Fibroblast of skin of scalp (primary cell): ENCODE measurements around the gene STON1. TPM values are rescaled to one million over a fixed set of nuclear protein-coding genes. Genes with fewer than 3 reads are reported as not detected.
"Not testable (repeated sequence)": the region's sequence is repeated elsewhere in the genome, so short reads cannot be mapped to it uniquely, and the experiment has no call there.

Experiments
- DNase-seq: peaks from one replicate; pipeline ENCODE4 v3.0.0-alpha.2; 2013
- polyA plus RNA-seq, 2 experiments: library from polyadenylated mRNA; unstranded; fragments of 120-200 nt; gene quantifications; one replicate each; pipeline ENCODE4 v1.2.1, GENCODE V29; 2013; ENCODE audit not compliant: insufficient read length in 2 of 2

The STON1 gene, protein sequence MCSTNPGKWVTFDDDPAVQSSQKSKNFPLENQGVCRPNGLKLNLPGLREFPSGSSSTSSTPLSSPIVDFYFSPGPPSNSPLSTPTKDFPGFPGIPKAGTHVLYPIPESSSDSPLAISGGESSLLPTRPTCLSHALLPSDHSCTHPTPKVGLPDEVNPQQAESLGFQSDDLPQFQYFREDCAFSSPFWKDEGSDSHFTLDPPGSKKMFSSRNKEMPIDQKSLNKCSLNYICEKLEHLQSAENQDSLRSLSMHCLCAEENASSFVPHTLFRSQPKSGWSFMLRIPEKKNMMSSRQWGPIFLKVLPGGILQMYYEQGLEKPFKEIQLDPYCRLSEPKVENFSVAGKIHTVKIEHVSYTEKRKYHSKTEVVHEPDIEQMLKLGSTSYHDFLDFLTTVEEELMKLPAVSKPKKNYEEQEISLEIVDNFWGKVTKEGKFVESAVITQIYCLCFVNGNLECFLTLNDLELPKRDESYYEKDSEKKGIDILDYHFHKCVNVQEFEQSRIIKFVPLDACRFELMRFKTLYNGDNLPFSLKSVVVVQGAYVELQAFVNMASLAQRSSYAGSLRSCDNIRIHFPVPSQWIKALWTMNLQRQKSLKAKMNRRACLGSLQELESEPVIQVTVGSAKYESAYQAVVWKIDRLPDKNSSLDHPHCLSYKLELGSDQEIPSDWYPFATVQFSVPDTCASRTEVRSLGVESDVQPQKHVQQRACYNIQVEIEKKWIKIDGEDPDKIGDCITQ
- polyA plus RNA-seq (2013, experiment 1 of 2; ENCODE audit: insufficient read length): 10.9 TPM
- polyA plus RNA-seq (2013, experiment 2 of 2; ENCODE audit: insufficient read length): 12.3 TPM

DNA sequence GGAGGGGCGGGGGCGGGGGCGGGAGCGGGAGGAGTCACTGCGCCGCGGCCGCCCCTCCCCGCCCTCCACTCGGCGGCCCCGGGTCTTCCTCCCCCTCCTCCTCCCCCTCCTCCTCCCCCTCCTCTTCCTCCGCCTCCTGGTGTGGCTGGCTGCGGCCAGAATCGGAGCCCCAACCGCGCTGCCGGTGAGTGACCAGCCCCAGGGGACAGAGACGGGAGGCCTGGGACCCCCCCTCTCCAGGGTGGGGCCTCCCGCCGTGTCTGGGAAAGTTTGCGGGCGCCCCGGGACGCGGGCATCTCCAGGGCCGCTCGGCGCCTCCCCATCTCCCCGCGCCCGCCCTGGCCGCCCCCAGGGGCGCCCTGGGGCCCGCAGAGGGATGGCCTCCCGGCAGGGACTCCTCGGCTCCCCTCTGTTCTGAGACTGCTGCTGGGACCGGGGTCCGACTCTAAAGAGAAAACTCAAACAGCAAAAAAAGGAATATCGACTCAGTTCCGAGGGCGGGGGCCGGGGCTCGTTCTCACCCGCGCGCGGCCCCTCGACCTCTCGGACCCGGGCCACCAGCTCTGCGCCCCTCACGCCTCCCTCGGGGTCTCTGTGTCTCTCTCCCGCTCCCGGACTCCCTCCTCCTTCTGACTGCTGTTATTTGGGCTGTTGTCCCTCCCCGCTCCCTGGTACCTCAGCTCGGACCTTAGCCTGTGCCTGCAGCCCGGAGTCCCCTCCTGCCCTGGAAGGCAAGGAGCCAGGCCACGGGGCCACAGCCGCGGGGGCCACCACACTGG lies at the start of gene STON1:
Gene STON1 (plus strand): TSS at position 122 of the 779 bp plus-strand sequence. CDS start 50,480 bp downstream, outside the sequence.
- peak; percentile 66 for DNase-seq

DNA sequence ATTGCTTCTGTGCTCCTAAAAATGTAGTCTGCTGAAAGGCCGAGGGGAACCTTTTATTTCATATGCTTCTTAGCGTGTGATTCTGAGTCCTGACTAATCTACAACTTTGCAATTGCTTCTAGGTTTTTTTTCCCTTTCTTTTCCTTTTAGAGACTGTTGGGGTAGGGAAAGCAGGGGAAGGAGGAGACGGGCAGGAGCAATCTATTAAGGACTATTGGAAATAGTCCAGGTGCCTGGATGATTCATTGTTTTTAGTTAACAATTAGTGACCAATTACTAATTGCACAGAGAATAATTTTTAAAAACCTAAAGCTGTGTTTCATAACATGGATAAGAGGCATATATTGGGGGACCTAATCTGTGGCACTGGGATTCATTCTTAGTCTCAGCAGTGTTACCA lies 49.4 kb upstream of the STON1 start:
- no peak for DNase-seq

DNA sequence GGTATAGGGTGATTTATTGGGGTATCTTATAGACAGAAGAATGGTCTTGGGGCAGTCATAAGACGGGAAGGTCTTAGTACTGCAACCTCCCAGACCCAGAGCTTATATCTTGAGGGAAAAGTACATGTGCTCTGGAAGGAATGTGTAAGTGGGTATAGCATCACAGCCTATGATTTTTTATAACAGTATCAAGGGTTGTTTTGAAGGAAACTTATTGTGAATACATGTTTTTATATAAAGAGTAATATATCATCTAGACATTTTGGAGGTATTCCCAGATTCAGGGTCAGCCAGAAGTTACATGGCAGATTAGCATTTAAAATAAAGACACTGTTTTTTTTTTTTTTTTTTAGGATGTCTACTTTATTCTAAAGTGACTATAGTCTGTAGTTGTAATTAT lies 47.6 kb upstream of the STON1 start:
- DNase-seq: peak; percentile 69

DNA sequence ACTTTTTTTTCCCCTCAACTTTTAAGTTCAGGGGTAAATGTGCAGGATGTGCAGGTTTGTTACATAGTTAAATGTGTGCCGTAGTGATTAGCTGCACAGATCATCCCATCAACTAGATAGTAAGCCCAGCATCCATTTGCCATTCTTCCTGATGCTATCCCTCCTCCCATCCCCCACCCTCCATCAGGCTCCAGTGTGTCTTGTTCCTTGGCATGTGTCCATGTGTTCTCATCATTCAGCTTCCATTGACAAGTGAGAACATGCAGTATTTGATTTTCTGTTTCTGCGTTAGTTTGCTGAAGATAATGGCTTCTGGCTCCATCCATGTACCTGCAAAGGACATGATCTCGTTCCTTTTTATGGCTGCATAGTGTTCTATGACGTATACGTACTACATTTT lies 47.2 kb upstream of the STON1 start:
- DNase-seq: no peak

DNA sequence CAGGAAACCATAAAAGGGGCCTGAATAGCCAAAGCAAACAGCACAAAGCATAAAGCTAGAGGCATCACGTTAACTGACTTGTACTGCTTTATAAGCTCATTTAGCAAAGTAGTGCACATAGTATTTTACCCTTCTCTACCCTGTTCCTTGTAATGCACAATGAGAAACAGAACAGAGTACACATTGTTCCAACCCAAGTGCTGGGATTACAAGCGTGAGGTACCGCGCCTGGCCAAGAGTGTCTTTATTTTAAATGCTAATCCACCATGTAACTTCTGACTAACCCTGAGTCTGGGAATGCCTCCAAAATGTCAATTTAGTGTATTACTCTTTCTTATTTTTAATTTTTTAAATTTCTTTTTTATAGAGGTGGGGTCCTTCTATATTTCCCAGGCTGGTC lies 46.4 kb upstream of the STON1 start:
- DNase-seq: no peak

DNA sequence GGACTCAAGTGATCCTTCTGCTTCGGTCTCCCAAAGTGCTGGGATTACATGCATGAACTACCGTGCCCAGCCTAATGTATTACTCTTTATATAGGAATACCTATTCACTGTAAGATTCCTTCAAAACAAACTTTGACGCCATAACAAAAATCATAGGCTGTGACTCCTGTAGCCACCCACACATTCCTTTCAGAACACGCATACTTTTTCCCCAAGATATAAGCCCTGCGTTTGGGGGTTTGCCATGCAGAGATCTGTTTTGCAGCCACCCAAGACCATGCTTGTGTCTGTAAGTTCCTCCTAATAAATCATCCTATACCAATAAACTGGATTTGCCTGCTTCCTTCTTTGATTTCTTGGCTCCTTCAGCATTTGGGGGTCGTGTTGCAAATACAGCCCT lies 46.0 kb upstream of the STON1 start:
- DNase-seq: peak; percentile 23

DNA sequence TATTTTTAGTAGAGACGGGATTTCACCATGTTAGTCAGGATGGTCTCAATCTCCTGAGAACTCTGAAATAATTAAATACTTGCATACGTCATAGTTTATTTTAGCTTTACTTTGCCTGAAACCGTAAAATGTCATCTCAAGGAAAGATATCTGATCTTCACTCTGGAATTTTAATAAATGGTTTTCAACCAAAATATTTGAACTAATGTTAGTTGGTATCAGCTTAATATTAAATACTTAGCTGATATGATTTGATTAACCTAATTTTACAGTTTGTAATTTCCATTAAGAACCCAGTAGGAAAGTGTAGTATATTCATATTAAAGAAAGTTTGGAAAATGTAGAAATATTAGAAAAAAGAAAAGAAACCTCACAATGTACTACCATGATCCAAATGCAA lies 41.4 kb upstream of the STON1 start:
- no peak for DNase-seq

DNA sequence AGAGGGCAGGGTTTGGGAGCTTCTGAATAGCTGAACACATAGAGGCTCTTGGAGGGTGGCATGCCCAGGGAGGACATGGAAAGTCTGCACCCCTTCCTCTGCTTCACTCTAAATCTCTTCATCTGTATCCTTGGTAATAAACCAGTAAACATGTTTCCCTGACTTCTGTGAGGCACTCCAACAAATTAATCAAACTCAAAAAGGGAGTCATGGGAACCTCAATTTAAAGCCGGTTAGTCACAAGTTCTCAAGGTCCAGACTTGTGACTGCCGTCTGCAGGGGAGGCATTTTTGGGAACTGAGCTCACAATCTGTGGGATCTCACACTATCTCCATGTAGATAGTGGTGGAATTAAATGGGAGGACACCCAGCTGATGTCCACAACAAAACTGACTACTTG lies 33.1 kb upstream of the STON1 start:
- DNase-seq: peak; percentile 77

DNA sequence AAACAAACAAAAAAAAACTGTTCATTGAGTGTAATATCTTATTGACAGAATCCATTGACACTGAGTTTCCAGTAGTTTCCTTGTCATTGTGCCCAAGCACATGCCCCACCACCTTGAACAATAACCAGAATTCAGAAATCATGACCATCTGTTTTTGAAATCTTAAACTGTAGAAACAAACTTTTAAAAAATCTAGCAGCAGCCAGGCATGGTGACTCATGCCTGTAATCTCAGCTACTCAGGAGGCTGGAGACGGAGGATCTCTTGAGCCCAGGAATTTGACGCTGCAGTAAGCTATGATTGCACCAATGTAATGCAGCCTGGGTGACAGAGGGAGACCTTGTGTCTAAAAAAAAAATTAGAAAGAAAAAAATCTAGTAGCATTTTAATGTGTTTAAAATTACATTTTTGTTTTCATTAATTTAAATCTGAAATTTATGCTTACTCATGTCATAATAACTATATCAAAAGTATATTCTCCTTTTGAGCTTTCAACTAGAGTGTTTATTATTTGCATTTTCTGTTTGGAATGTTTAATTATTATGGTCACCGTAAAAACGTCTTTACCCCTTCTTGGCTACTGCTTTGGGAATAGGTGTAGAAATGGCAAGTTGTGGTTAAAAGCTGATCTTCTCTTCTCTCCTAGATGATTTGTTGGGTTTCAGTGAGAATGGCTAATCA lies 25.2 kb upstream of the STON1 start:
- peak; percentile 79 for DNase-seq

DNA sequence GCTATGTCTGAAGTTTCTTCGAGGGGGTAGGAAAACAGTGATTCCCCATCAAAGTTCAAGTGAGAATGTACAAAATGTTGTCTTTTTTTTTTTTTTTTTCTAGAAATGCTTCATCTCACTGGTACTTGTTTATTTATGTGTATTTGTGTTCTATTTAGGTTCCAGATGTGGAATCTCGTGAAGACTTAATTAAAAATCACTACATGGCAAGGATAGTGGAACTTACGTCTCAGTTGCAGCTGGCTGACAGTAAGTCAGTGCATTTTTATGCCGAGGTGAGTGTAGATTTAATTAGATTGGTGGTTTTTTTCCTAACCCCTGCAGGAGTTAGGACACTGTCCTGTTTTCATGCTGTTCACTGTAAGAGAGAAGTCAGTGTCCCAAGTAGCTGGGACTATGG lies 22.8 kb upstream of the STON1 start:
- DNase-seq: no peak

DNA sequence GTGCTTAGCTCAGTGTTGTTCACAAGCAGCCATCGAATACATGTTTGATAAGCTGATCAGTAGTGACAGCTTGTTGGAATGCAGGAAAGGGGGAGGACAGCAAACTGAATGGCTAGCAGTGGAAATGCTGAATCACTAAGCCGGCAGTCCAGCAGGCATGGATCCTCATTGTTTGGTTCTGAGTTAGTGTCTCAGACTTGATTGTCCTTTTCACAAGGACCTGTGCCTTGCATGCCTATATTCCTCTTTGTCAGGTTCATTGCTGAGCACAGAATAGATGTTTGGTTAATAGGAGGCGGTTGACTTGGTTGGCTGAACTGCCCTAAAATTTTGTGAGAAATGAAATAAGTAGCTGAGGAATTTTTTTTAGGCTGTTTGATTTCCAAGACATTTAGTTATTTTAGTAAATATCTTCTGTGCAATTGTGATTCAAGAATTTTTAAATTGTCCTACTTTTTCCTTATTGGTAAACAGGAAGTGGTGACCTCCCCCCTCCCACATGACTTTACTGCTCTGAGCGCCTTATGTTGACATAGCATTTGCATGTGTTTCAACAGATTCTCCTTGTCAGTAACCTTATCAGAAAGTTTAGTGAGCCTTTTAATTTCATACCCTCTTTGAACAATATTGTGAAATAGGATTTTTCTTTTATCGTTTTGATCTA lies 21.4 kb upstream of the STON1 start:
- peak; percentile 61 for DNase-seq

DNA sequence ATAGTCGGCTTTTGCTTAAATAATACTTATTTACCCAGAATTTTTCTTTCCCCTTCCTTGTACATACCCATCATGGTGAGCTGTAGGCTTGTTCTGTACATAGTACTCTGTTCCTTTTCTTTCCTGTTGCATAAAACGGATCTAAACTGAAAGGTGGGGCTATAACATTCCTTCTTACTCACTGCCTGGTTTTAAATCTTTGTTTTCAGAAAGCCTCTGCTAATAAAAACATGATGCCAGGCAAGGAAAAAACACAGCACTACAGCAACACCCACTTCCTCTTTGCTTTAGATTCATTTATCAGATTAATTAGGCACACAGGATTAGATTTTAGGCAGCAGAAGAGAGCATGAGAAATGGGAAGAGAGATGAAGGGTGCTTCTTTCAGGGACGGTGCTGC lies 19.6 kb upstream of the STON1 start:
- peak; percentile 43 for DNase-seq

DNA sequence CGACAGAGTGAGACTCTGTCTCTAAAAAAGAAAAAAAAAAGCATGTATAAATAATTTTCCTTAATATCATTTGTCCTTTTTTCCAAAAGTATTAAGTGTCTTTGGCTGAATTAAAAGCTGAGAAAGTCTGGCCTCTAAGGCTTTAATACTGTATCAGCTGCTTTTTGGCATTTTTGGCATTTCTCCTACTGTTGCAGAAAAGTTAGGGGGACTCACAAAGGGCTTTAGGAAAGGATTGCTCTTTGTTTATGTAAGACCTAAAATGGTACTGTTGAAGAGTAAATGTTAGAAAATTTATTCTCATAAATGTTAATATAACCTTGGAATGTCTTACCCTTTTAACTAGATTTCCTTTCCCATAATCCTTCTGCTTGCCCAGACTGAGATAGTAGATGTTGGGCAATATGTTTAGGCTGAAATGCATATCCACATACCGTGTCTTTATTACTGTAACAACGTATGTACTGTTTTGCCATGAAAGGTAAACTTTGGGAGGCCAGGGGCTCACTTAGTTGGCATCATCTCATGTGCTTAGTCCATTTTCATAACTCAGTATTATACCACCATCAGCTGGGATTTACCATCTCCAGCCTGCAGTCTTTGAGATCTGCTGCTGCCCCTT lies 18.0 kb upstream of the STON1 start:
- no peak for DNase-seq

DNA sequence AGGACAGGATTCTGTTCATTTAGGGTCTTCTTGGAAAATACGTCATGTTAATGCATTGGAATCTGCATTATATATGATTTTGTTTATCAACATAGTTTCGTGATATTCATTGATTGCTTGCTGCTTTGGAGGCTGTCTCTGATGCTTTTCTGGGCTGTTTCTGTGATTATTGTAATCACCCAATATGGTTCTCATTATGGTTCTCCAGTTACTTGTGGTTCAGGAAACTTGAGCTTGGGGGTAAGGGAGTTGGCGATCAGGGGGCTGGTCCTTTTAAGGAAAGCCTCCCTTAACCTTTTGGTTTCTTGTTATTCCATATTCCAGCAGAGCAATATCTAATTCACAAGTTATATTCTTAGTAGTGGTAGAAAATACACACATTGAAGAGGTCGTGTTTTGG lies 17.4 kb upstream of the STON1 start:
- DNase-seq: peak; percentile 52

DNA sequence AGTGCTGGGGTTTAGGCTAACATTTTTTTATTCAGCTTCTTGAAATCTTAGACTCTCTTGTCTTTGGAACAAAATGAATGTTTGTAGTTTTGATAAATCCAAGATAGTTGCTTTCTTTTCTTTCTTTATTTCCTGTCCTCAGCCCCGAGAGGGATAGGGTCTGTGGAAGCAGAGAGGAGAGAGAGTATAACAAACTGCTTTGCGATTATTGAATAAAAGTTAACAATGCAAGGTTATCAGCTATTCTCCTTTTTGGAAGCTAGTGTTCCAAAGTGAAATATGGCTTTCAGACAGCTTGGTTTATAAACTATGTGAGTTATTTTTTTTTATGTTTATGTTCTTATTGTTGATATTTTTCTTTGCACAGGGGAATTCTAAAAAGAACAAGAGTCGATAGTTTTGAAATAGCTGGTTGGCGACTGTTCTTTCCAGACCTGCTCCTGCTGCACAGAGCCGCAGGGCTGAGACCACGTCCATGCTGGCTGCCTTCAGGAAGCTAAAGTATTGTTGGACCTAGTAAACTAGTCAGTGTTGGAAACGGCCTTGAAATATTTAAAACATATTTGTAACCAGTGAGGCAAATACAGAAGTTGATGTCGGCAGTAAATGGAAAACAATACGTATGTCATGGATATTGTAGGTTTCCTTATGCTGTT lies 15.5 kb upstream of the STON1 start:
- peak; percentile 75 for DNase-seq

DNA sequence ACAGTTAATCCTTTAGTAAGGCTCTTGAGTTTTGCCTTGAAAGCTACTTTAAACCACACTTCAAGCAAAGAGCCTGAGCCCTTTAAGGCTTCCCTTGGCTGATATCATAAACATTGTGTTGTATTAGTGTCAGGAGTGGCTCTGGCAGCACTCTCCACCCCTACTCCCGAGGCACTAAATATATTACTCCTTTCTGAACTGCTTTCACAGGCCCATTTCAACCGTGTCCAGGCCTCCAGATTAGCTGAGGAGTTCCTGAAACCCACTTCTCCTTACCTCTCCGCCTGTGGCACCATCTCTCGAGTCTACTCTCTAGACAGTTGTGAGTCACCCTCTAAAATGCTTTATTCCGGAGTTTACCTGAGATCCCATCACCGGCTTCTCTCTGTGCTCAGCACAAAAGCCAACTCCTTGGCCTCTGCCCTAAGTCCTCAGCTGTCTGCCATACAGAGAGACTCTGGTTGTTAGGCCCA lies 14.4 kb upstream of the STON1 start:
- no peak for DNase-seq

DNA sequence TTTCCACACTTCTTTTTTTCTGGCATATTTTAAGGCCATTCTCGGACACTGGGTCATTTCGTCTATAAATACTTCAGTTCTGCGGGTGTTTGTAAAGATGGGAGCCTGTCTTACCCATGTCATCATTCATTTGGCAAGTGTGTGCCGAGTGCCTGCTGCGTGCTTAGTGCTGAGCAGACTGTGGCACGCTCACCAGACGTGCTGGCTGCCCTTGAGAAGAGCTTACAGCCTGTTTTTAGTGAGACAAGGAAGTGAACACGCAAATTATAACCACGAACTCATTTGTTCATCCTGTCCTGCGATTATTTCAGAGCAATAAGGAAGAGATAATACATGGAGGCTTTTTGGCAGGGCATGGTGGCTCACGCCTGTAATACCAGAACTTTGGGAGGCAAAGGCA lies 10.4 kb upstream of the STON1 start:
- no peak for DNase-seq

DNA sequence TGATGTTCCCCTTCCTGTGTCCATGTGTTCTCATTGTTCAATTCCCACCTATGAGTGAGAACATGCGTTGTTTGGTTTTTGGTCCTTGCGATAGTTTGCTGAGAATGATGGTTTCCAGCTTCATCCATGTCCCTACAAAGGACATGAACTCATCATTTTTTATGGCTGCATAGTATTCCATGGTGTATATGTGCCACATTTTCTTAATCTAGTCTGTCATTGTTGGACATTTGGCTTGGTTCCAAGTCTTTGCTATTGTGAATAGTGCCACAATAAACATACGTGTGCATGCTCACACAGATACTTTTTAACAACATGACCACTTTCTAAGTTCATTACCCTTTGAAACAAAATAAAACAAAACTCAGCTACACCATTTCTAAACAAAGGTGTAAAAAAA lies 5.2 kb upstream of the STON1 start:
- DNase-seq: not testable (repeated sequence)

DNA sequence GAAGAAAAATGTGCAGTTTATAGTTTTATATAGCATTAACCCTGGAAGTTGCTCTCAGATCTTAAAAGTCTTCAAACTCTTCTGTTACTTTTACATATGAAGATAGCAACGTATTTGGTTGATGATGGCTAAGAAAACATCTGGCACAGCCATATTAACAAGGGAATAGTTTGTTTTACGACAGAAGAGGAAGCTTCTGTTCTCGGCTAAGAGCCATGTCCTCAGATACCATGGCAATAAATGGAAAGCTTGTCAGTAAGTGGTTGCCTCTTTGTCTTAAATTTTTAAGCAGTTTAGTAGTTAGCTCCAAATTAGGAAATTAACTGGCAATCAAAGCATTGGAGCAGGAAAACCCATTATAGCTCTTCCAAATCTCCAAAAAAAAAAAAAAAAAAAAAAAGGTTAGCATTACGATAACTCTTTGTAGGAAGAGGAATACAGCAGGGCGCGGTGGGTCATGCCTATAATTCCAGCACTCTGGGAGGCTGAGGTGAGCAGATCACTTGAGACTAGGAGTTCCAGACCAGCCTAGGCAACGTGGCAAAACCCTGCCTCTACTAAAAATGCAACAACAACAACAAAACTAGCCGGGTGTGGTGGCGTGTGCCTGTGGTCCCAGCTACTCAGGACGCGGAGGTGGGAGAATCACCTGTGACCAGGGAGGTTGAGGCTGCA lies 4.5 kb upstream of the STON1 start:
- DNase-seq: no peak

DNA sequence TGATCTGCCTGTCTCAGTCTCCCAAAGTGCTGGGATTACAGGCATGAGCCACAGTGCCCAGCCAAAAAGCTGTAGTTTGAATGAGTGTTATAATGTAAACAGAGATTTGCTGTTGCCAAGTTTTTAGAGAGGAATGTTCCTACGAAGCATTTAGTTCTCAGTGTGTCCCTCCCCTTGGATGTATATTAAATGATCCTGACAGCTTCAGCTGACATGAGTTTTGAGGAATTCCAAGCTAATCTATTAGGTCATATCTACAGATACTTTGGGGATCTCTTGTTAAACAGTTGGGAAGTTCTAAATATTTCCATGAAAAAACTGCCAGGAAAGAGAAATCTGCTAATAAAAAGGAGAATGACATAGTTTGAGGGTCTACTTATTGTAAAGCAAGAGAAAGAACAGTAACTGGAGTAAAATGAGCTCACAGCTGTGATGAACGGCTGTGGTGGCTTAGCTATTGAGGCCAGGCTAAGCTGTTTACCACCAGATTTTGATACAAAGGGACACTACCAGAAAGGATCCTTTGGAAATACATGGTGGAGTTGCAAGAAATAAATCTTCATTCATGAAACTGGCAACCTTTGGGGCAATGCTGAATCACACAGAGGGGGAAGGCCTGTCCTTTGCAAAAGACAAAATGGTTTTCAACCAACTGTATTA lies 2.6 kb upstream of the STON1 start:
- DNase-seq: peak; percentile 77
